CD4-positive, alpha-beta T cell treated with Interferon alpha-2 for 1 hour (primary cell): ENCODE measurements around the gene PLN.

Experiments used
- DNase-seq, 2 donors: peaks; one replicate each; pipeline ENCODE4 v3.0.0-alpha.2; 2020 to 2022

PLN gene

DNA sequence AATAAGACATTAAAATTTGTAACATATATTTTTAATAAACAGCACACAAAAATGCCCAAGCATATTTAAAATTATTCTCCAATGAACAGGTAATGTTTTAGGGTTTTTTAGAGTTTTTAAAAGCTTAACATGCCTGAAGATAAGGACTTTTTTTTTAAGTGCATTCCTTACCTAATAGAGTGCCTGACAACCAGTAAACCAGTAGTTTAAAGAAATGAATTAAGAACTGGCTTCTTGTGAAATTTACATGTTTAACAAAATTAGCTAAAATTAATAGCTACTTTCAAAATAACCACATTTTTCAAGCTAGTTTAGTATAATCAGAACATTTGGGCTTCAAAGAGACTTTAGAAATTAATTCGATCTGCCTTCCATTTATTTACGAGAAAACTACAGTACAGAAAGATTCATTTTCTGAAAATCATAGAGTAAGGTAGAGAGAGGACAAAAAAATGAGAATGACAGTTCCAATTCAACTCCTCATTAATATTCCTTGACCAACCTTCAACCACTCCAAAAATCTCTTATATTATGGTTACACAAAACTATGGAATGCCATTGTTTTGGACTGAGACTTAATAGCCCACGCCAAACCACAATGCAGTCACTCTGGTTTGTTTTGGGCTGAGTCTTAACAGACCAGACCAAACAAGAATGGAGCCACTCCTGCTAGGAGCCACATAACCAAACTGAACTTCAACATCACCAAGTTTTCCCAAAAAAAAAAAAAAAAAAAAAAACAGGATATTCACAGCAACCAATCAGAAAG lies 5.7 kb upstream of the PLN start:
- no peak for DNase-seq

DNA sequence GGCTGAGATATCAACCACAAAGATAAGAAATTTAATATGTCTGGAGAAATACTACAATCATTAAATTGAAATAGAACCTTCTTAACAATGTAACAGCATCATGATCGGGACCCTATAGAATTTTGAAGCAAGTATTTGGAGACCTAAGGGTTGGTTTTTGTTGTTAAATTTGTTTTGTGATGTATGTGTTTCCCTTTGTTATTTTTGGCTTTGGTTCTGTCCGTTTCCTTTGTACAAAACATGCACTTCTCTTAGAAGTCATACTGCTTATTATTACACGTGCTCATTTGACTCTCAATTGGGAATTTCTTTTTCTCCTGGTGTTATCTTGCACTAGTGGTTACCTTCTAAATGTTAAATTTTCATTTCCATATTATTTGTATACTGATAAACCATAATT lies 4.0 kb upstream of the PLN start:
- DNase-seq, result no peak

DNA sequence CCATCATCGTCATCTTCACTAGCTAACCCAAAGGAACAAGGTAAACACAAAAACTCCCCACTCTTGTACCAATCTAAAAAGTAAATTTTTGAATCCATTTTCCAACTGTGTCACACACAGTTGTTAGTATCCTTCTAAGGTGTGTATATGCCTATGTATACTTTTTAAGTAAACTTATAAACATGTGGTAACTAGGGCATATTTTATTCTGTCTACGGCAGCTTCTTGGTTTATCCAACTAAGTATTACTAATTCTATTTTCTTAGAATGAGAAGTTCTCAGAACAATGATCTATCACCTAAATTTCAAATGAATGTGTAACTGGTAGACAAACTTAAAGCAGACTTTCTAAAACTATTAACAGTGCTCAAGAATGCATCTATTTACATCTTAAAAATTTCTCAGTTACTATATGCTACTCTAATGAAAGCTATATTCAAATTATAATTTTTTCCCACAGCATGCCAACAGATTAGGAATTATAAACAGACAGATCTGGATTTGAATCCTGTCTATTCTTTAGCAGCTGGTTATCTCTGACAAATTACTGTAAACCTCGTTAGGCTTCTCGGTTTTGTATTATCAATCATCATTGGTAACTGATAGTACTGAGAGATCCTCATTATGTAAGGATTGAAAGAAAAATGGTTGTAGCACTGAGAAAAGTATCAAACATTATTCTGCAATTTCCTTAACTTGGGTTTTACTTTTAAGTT lies 1.8 kb upstream of the PLN start:
- no peak for DNase-seq

DNA sequence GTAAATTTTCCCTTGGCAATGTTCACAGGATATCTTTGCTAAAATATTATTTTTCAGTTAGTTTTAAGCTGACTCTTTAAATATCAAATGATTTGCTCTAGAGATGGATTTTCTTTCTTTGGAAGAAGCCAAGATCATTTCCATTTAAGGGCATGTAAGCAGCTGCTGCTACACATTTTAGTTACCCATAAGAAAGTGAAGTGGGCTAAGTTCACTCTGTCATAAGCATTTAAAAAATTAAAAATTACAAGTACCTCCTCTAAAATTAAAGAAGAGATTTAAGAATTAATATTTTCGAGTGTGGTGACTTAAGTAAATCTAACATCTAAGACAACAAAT lies 1.2 kb upstream of the PLN start:
- DNase-seq, result no peak

DNA sequence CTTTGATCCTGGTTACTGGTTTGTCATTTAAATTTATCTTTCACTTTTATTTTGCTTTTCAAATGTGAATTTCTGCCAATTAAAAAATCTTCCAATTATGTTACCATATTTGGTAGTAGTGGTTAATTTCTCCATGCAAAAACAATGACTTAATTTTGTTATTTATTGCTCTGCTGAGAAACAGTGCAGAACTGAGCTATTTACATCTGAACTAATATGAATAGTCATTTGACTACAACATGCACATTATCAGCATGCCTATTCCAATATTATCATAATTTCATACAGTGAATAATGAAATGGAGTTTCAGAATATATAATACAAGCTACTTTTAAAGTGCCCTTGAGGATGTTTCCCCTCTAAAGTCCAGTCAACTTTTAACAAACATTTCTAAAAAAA lies 517 bp downstream of the PLN start:
- DNase-seq, result no peak

DNA sequence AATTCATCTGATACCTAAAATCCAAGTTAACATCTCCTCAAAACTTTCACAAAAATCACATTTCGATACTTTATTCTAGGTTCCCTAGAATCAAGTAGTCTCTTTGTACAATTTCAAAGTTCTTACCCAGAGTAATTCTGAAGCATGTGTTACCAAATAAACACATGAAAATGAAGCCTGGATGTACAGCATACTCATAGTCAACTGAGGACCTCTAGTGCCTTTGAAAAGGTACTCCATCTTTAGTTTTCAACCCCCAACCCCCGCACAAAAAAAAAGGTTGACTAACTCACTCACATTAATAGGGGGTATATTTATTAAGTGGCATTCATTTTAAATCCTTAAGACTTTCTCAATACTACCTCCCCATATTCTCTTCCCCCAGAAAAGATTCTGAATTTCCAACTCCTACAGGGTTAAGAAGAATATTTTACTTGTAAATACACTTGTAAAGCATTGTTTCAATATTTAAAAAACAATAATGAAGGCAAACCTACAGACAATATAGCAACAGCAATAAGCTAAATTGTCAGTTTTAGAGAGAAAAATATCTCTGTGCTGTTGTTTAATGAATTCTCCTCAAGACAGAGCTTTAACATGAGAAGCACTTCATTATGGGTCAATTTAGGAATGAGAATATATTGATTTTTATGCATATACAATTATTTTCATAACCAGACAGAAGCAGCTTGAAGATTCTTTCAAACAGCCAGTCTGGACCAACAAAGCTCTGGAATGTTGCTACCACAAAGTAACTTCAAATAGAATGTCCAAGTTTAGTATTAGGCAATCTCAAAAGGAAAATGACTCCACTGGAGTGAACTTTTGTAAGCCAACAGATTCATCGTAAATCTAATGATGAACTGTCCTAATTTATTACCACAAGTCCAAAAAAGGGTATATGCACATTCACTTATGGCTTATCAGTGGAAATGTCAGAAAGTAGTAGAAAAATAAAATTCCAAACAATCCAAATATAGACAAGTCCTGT lies 3.3 kb downstream of the PLN start:
- peak in 1 of 2 donors; percentile 55 for DNase-seq

DNA sequence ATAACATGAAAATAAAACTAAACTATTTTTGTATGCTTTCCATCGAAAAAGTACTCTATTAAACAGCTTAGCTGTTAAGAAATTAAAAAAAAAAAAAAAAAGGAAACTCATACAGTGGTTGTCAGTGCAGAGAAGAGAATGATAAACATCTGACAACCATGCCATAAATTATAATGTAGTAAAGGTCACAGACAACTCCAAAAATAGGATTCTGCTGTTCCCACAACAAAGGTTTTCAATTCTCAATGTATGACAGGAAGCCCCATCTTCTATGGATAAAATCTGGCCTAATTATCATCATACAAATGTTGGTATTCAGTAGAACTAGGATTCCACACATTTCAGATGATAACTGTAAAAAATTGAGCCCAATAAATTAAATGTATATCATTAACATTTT lies 5.0 kb downstream of the PLN start:
- DNase-seq, result no peak

DNA sequence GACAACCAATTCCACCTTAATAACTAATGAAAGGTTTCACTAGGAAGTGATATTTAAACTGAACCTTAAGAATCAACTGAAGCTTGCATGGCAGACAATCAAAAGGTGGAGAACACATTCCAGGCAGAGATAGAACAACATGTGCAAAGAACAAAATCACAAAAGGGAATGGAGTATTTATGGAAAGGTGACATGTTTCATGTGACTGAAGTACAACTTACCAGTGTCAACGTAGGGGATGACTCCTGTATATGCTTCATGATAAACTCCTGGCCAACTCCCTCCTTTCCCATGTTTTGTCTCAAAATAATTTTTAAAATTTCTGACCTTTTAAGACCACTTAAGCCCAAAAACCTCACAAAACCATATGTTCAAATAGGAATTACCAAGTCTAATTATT lies 6.6 kb downstream of the PLN start:
- DNase-seq, result no peak

DNA sequence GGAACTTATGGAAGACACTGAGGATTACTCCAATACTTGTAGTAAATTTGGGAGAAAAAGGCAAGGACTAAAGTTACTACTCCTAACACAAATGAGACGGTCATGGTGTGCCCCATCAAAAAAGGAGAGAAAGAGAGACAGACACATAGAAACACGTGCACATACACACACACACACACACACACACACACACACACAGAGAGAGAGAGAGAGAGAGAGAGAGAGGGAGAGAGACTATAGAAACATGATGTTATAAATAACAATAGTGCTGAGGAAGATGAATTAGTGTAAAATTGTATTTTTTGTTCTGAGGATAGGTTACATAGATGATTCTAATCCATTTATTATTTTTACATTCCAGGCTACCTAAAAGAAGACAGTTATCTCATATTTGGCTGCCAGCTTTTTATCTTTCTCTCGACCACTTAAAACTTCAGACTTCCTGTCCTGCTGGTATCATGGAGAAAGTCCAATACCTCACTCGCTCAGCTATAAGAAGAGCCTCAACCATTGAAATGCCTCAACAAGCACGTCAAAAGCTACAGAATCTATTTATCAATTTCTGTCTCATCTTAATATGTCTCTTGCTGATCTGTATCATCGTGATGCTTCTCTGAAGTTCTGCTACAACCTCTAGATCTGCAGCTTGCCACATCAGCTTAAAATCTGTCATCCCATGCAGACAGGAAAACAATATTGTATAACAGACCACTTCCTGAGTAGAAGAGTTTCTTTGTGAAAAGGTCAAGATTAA lies 10.5 kb downstream of the PLN start:
- DNase-seq, result peak; percentile 28 to 68

DNA sequence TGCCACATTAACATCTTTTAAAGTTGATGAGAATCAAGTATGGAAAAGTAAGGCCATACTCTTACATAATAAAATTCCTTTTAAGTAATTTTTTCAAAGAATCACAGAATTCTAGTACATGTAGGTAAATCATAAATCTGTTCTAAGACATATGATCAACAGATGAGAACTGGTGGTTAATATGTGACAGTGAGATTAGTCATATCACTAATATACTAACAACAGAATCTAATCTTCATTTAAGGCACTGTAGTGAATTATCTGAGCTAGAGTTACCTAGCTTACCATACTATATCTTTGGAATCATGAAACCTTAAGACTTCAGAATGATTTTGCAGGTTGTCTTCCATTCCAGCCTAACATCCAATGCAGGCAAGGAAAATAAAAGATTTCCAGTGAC lies 11.6 kb downstream of the PLN start:
- DNase-seq, result no peak

DNA sequence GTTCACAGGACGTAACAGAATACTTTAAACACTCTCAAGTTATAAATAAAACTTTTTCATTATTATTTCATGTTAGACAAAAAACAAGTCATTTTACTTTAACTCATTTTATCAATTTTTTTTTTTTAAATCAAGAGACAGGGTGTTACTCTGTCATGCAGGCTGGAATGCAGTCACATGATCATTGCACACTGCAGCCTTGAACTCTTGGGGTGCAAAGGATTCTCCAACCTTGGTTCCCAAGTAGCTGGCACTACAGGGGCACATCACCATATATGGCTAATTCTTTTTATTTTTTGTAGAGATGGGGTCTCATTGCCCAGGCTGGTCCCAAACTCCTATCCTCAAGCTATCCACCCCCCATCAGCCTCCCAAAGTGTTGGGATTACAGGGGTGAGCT lies 14.2 kb downstream of the PLN start:
- no peak for DNase-seq

DNA sequence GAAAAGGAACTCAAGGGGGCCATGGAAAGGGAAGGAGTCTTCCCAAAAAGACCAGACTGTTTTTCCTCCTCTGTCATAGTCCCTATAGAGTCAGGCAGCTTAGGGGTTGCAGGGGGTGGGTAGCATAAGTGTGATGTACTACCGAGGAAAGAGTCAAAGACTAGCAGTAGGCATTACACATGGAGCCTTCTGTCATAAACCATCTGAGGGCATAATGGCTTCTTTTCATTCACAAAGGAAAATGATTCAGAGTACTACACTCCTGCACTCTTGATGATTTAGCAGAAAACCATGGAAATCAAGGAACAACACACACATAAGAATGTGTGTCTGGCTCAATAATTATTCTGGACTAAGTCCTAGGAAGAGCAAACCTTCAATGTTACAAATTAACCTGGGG lies 14.9 kb downstream of the PLN start:
- DNase-seq, result no peak

DNA sequence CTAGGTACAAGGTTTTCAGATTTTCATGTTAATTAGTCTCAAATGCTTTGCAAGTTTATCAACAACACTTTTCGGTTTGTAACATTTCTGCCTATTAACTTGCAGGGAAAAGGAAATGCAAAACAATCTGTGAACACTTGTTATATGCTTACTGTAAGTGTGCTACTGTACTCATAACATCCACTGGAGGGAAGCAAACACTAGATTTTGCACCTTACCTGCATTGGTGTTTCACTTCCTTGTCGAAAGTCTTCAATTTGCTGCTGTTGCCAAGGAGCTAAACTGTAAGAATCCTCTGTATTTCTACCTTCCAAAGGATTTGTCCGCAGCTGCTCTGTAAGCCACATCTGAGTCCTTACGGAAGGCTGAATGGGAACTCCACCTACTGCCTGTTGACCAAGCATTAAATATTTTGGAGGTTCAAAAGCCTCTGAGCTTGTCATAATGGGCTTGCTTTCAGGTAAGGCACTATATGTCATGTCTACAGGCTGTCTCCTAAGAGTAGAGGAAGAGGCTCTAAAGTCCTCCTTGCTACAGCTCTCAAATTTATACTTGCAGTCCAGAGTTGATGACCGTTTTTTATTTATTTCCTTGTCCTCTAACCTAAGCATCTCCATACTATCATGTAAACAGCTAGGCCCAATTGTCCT lies 17.3 kb downstream of the PLN start:
- DNase-seq, result peak; percentile 26 to 73

DNA sequence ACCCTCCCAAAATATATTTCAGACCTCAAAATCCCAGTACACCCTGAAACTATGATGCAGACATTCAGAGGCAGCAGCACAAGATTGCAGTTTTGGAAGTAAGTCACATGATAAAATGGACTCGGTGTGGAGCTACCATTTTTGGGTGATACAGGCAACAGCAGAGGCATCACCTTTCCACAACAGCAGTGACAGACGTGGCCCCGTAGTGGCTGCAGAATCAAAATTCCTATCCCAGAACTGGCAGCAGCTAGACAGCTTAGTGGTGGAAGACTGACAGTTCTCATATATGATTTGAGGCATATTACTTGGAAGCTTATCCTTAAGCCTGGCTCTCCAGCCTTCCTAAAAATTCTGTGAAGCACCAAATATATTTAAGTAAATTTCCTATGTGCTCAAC lies 19.9 kb downstream of the PLN start:
- no peak for DNase-seq

DNA sequence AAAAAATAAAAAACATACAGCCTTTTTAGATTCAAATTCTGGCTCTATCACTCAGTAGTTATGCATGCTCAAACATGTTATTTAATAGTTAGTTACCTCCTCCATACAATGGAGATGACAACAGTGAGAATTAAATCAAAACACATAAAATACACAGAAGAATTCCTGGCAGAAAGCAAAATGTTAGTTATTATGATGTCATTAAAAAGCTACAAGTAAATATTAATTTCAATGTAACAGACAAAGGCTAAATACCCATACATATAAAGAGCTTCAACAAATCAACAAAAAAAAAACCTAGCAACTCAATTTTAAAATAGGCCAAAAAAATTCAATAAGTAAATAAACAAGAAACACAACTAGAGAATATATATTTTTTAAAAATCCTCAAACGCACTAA lies 21.4 kb downstream of the PLN start:
- no peak for DNase-seq

DNA sequence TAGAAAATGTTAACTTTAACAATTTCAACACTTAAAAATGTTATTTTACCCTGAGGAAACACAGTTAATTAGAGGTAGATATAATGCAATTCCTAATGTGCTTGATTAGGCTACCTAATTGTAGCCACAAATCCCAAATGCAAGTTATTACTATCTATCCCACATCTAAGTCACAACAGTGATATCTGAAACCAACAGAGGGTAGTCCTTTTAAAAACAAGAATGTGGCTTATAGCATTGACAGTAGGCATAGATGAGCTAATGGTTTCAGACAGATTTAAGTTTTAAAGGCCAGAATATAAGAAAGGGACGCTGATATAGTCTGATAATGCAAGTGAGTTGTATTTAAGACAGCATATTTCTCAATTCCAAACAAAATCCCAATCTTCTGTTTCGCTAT lies 23.0 kb downstream of the PLN start:
- no peak for DNase-seq

DNA sequence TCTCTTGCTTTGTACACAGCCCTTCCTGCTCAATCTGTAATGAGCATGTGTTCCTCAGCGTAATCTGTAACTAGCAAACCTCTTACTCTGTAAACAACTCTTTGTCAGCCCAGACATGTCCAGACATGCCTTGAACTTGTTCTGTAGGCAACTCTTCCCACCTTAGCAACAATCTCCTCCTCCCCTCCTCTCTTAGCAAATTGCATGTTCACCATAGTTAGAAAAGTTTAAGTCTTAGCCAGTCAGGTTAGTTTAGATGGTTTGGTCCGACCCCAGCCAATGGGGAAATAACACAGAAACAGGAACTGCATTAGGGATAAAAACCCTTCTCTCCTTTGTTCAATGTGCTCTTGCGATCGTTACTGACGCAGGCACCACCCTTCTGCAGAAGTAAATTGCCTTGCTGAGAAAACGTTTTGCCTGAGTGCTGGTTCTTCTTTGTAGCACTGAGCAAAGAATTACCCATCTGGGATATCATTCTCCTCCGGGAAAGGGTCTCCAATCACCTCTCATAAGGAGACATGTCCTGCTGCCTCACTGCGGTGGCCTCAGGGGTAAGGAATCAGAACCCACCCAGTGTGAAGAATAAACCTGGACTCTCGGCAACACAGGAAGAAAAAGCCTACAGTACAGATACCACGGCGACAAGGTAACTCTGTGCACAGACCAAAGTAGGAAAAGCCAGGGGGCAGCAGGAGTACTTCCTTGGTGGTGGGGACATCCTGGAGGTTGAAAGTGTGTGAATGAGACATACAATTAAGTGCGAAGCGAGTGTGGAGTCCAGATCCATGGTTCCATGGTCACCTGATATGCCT lies 26.2 kb downstream of the PLN start:
- no peak for DNase-seq

DNA sequence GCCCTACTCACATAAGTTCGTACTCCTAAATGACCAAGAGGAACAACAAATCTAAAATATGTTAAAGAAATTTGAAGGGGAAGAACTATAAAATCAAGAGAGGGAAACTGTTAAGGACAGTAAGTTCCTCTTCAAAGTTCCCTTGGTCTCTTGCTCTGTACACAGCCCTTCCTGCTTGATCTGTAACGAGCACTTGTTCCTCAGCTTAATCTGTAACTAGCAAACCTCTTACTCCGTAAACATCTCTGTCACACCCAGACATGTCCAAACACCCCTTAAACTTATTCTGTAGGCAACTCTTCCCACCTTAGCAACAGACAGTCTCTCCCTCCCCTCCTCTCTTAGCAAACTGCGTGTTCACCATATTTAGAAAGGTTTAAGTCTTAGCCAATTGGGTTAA lies 29.9 kb downstream of the PLN start:
- DNase-seq, result no peak

DNA sequence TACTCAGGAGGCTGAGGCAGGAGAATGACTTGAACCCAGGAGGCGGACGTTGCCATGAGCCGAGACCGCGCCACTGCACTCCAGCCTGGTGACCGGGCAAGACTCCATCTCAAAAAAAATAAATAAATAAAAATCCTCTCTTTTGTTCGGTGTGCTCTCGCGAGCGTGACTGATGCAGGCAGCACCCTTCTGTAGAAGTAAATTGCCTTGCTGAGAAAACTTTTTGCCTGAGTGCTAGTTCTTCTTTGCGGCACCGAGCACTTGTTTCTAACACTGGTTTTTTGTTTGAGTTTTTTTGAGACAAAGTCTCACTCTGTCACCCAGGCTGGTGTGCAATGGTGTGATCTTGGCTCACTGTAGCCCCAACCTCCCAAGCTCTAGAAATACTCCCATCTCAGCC lies 30.5 kb downstream of the PLN start:
- DNase-seq, result no peak

DNA sequence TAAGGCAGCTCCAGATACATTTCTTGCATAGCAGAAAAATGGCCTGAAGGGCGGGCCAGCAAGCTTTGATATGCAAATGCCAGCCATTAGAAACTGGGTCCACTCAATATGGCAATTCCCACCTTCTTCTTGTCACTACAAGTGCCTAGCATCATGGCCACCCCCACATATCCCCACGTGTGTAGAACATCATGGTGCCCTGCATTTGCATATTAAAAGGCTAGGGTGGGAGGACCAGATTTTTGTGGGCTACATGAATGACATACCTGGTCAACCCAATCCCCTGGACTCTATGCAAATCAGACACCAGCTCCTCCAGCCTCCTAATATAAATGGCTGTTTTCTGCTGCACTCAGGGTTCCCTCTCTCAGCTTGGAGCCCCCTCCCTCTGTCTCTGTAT lies 31.7 kb downstream of the PLN start:
- no peak for DNase-seq
